Measurements from ENCODE around the gene RNF223.

- TF ChIP-seq CTCF (IDR thresholded peaks at IDR 0.05) = no peak
- TF ChIP-seq POLR2A (IDR thresholded peaks at IDR 0.05) = no peak
Measured at GRCh38 chr1:1085911-1086841, 12.1 kb upstream of the RNF223 start.

Measured in thyroid gland (tissue), 4 donors.